Urinary bladder (tissue), 4 donors: ENCODE measurements around the gene PTPRS. TPM values are rescaled to one million over a fixed set of nuclear protein-coding genes. Genes with fewer than 3 reads are reported as not detected.

Source experiments
- DNase-seq: peaks from one replicate; pipeline ENCODE4 v3.0.0-alpha.2; 2015; ENCODE audit errors: extremely low spot score
- H3K27ac ChIP-seq: one replicate; pipeline ENCODE4 v1.5.1; 2013; ENCODE audit warnings: low read depth, mild to moderate bottlenecking, moderate library complexity
- H3K36me3 ChIP-seq: one replicate; pipeline ENCODE4 v1.6.1; 2013; ENCODE audit warnings: mild to moderate bottlenecking, moderate library complexity; ENCODE audit not compliant: insufficient read depth
- H3K4me1 ChIP-seq: one replicate; pipeline ENCODE4 v1.6.1; 2013; ENCODE audit warnings: mild to moderate bottlenecking, moderate library complexity; ENCODE audit not compliant: insufficient read depth
- H3K4me3 ChIP-seq: one replicate; pipeline ENCODE4 v1.5.1; 2013; ENCODE audit warnings: low read depth, low read length
- WGBS: extraction: QIAGEN DNeasy Blood & Tissue Kit; methylation state at CpG from one replicate; pipeline ENCODE4 v1.1.7; 2013; 5-methylcytosine and 5-hydroxymethylcytosine counted together
- polyA plus RNA-seq: library from polyadenylated mRNA; stranded (reverse); fragments of 200-250 nt; gene quantifications from one replicate; pipeline ENCODE4 v1.2.3, GENCODE V29; 2013
- total RNA-seq: library from RNA; depleted of rRNA; stranded (reverse); fragments of >200 nt; gene quantifications from one replicate; pipeline ENCODE4 v1.2.3, GENCODE V29; 2014
- donor health status: healthy with polysubstance abuse.
- donor health status: healthy.

The PTPRS gene
- total and polyA plus RNA-seq, 2 donors, result 45.2 to 95.0 TPM

DNA sequence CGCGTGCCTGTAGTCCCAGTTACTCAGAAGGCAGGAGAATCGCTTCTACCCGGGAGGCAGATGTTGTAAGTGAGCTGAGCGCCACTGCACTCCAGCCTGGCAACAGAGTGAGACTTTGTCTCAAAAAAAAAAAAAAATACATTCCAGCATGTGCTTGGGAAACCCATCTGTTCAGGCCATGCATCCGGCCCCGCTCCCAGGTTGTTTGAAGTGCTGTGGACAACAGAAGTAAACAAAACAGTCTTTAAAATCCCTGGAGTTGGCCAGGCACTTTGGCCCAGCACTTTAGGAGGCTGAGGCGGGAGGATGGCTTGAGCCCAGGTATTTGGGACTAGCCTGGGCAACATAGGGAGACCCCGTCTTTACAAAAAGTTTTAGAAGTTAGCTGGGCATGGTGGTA is 3.2 kb upstream of the PTPRS start:
- WGBS, result 44% methylated on average over 9 of the region's 9 CpGs
- no peak for DNase-seq

DNA sequence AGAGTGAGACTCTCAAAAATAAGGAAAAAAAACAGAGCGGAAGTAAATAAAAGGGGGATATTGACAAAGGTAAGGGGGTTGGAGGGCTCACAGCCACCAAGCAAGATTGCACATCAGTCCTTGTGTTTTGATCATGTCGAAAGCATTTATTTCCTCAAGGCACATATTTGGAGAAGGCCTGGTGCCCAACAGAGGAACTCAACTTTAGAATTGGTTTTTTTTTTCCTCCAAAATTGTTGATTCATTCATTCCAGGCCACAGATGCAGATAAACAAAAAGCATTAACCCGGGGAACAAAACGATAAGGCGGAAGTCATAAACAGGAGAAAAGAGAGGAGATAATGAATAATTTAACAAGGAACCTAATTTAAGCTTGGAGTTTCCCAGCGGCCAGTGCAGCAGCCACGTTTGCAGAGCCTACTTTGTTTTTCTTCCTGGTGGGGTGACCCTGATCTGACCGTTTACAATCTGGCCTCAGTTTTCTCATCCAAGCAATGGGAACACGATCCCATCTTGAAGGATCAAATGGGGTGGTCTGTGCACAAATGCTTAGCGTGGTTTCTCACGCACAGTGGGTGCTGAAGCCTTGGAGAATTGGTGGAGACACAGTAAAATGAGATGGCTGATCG is 2.1 kb upstream of the PTPRS start:
- no peak overlapping the region for H3K4me3 ChIP-seq
- no peak for DNase-seq
- no peak overlapping the region for H3K27ac ChIP-seq
- peaks cover 3% of the 10 kb centered on the region for H3K4me1 ChIP-seq
- WGBS, result 62% methylated on average over 12 of the region's 12 CpGs
- no peaks in the 10 kb centered on the region for H3K36me3 ChIP-seq

More for the DNA sequence above, 3.2 kb upstream of the PTPRS start:
- Histone ChIP-seq H3K36me3 (no peaks in the 10 kb centered on the region), H3K4me3 (no peak overlapping the region), H3K4me1 (peaks cover 3% of the 10 kb centered on the region), H3K27ac (no peak overlapping the region)

DNA sequence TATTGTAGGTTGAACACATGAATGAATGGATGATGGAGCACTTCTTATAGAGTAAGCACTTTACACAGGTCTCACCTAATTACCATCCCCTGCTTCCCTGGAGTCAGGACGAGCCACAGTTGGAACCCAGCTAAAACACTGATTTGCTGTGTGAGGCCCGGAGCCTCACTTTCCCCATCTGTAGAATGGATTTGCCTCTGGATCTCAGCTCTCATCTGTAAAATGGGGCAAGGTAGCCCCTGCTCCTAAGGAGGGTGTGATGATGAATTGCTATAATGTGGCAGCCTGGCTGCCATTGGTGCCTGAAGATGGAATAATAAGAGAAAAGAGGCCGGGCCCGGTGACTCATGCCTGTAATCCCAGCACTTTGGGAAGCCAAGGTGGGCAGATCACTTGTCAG is 1.4 kb upstream of the PTPRS start:
- Histone ChIP-seq H3K27ac (no peak overlapping the region), H3K4me1 (peaks cover 3% of the 10 kb centered on the region), H3K36me3 (no peaks in the 10 kb centered on the region), H3K4me3 (no peak overlapping the region)
- WGBS, result 79% methylated on average over 4 of the region's 4 CpGs
- no peak for DNase-seq

DNA sequence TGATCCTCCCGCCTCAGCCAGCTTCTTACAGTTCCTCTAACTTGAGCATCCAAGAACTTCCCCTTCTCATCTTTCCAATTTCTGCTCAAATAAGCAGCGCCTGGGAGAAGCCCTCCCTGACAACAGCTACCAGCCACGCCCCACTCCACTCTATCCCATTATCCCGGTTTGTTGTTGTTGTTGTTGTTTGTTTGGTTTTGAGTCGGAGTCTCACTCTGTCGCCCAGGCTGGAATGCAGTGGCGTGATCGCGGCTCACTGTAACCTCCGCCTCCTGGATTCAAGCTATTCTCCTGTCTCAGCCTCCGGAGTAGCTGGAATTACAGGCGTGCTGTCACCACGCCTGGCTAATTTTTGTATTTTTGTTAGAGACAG is 822 bp upstream of the PTPRS start:
- H3K4me1 ChIP-seq, result peaks cover 3% of the 10 kb centered on the region
- H3K27ac ChIP-seq, result no peak overlapping the region
- no peak for DNase-seq
- WGBS, result 83% methylated on average over 13 of the region's 13 CpGs
- no peak overlapping the region for H3K4me3 ChIP-seq
- H3K36me3 ChIP-seq, result no peaks in the 10 kb centered on the region

DNA sequence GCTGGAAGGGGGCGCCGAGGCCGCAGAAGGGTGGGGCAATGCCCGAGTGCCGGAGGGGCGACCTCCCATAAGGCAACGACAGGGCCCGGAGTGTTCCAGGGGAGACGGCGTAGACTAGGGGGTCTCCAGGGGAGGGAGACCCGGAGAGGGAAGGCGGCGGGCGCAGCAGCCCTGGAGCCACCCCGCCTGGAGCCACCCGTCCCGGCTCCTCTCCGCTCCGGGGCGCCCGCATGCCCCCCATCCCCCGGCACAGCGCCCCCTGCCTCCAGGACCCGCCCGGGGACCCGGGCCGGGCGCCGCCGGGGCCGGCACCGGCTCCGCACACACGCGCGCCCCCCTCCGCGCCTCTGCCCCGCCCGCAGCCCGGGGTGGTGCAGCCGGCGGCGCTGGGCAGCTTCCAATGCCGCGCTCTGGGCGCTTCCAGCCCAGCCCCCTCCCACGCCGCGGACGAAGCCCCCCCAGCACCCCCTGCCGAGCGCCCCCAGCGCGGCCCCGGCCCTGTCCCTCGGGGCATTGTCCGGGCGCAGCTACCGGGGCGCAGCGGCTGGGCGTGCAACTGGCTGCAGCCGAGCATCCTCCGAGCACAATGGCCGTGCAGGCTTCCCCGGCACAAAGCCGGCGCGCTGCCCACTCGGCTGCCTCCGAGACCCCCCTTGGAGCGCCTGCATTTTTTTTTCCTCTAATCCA is 519 bp downstream of the PTPRS start:
- H3K4me3 ChIP-seq, result peak overlapping the region; percentile 56
- no peaks in the 10 kb centered on the region for H3K36me3 ChIP-seq
- H3K27ac ChIP-seq, result no peak overlapping the region
- WGBS, result under 1% methylated on average over 73 of the region's 73 CpGs
- peaks cover 3% of the 10 kb centered on the region for H3K4me1 ChIP-seq
- DNase-seq, result no peak

DNA sequence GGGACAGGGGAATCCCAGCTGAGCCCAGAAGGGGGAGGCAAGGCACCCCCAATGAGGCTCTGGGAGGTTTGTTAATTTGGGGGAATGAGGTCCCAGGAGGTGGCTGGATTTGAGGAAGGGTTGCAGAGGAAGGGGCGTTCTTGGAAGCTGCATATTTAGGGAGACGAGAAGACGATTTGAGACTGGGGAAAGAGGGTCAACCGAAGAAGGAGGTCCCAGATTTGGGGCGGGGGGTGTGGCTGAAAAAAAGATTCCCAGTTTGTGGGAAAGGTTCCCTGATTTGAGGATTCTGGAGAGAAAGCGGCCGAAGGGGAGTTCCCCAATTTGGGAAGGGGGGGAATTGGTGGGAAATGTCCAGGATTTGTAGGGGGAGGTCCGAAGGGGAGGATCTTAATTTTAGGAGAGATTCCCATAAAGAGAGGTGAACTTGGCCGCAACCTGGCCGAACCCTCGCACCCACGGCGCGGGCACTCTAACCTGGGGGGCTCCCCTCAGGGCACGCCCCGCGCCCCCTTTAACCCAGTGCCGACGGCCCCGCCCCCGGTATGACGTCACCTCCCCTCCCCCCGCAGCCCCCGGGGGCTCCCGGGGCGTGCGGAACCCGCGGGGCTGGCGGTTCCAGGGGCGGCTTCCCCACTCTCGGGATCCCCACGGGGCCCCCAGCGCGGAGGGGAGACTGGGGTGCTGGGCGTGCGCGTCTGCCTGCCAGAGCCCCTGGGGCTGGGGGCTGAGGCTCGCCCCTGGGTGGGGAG is 1.2 kb downstream of the PTPRS start:
- Histone ChIP-seq H3K36me3 (no peaks in the 10 kb centered on the region), H3K27ac (no peak overlapping the region), H3K4me3 (peak overlapping the region; percentile 56), H3K4me1 (peaks cover 3% of the 10 kb centered on the region)
- no peak for DNase-seq
- WGBS, result 2% methylated on average over 38 of the region's 39 CpGs

DNA sequence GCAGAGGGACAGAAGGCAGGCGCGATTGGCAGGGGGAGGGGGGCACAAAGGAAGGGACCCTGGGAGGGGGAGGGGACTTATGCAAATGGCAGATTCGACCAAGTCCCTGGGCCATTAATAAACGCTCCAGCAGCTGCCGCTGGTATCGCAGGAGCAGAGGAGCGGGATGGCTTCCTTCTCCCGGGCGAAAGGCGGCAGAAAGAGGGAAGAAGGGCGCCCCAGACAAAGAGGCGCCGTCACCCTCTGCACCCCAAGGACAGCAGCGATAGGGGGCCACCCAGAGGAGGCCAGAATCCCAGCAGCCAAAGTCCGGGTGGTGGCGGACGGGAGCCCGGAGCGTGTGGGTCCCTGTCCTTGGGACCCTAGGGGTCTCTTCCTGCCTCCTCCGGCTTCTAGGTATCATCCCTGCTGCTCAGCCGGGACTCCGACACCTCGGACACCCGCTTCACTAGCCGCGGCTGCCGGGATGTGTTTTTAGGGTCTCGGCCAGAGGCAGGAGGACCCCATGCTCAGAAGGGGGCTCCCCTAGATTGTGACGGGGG is 1.9 kb downstream of the PTPRS start:
- WGBS, result 7% methylated on average over 29 of the region's 29 CpGs
- DNase-seq, result no peak
- H3K4me3 ChIP-seq, result no peak overlapping the region
- H3K36me3 ChIP-seq, result no peaks in the 10 kb centered on the region
- no peak overlapping the region for H3K27ac ChIP-seq
- H3K4me1 ChIP-seq, result peaks cover 3% of the 10 kb centered on the region

DNA sequence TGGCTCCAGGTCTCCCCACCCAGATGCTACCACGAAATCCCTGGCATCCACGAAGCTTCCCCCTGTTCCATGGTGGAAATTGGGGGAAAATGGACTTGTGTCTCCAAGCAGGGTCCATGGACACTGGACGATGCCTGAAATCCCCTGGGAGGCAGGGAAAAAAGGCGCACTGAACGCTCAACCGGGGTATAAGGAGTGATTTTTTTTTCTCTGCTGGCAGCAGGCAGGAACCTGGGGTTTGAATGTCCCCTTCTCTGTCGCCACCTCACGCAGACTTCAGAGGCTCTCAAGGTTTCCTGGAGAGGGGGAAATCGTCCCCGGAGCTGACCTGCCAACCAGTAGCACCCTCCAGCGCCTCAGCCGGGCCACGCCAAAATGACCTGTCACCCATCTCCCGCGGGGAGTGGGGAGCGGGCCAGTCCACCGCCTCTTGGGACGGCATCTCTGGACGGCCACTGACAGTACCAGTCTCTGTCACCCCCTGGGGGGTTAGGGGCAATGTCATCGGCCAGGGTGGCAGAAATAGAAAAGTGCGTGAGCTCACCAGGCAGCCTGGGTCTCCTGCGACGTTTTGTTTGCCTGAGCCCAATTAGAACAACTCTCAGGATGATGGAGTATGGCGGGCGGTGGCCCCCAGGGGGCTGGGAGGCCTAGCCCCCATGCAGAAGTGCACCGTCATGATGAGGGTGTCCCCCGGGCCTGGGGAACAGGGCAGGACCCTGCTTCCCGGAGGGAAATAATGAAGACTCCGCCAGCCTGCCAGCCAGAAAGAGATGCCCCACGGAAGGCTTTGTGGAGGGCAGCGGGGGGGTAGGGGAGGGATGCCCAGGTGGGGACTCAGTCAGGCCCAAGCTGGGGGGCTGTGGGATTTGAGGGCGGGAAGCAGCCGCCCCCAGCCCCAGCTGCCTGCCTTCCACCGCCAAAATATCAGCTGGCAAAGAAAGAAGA is 2.6 kb downstream of the PTPRS start:
- Histone ChIP-seq H3K4me1 (peaks cover 3% of the 10 kb centered on the region), H3K4me3 (no peak overlapping the region), H3K27ac (no peak overlapping the region), H3K36me3 (no peaks in the 10 kb centered on the region)
- WGBS, result 74% methylated on average over 34 of the region's 34 CpGs
- no peak for DNase-seq

DNA sequence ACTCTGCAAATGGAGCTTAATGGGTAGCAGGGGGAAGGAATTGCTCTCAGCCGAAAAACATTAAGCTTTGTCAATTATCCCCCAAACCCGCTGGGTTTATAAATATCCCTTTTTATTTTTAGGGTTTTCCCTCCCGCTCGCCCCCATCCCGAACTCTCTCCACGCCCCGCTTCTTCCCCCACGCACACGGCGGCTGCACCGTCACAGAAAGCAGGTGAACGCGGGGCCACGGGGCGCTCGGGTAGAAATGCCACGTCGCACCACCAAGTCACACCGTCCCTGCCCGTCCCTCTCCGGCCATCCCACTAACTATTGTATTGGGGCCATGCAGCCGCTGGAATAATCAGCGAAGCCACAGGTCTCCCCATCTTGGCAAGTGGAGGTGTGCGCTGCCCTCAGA is 3.5 kb downstream of the PTPRS start:
- Histone ChIP-seq H3K4me3 (no peak overlapping the region), H3K4me1 (peaks cover 3% of the 10 kb centered on the region), H3K36me3 (no peaks in the 10 kb centered on the region), H3K27ac (no peak overlapping the region)
- WGBS, result 86% methylated on average over 24 of the region's 24 CpGs
- DNase-seq, result no peak

DNA sequence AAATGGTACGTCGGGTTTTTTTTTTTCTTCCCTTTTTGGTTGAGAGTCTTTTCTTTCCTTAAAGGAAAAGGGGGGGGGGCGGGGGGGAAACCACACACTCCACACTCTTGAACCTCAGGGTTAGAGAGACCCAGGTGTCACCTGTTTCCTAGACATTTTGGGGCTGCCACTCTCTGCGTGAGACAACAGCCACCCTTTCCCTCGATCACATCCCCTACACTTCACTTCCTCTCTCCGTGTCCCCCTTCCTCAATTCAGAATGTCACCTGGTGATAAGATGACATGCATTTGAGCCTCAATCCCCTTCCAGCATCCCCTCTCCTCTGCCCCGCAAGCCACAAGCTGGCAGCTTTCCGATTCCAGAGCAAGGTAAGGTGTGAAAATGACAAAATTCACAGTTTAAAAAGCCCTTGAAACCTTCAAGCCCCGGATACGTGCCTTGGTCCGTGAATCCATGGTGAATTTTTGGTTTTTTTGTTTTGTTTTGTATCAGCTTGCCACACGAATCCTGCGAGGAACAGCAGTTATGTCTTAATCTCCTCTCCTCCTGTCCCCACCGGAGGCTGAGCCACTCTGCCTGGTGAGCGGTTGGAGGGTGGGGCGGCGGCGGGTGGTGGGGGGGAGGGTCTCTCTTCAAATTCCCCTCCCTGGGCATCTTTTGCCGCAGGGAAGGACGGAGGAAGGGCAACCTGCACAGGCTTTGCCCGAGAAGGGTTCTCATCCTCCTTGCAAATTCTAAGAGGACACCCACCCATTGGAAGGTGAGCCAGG is 4.2 kb downstream of the PTPRS start:
- Histone ChIP-seq H3K4me3 (no peak overlapping the region), H3K36me3 (no peaks in the 10 kb centered on the region), H3K27ac (no peak overlapping the region), H3K4me1 (peaks cover 3% of the 10 kb centered on the region)
- DNase-seq, result no peak
- WGBS, result 55% methylated on average over 21 of the region's 21 CpGs

DNA sequence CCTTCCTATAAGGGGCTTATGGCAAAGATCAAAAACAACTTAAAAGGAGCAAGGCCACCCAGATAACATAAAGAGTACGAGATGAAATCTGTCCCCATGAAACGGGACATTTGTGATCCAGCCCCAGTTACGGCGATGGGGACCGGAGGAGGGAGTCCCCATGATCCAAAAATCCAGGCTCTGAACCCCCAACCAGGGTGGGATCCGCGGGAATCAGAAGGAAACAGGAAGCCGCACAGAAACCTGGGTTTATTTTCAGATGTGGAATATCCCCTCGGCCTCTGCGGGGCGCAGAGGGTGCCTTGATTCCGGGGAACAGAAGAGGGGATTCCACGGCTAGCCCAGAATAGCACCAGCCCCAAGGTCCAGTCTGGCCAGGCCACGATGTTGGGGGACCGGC is 5.0 kb downstream of the PTPRS start:
- Histone ChIP-seq H3K4me3 (no peak overlapping the region), H3K36me3 (no peaks in the 10 kb centered on the region), H3K27ac (no peak overlapping the region), H3K4me1 (peaks cover 3% of the 10 kb centered on the region)
- no peak for DNase-seq
- WGBS, result 83% methylated on average over 15 of the region's 15 CpGs

DNA sequence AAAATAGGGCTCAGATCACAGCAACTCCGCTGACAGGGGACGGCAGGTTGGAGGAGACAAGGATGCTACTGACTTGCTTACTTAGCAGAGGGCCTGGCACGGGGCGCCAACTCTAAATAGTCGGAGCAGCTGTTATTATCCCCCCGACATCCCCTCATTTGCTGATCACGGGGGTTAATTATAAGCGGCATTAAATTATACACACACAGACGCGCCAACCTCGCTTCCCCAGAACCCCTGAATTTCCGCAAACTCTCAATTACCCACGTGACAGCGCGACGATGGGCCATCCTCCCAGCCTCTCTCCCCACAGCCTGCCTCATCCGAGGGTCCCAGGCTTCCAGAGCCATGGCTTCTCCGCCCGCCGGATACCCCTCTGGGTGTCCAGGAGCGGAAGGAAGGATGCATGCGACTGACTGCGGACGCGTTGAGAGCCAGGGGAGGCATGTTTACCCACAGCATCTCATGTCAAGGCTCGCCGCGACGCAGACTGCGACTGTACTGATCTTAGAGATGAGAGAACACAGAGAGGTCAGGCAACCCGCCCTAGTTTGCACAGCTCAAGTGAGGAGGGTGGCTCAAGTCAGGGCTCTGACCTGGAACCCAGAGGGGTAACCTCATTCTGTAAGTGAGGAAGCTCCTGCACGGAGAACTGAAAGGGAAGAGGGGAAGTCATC is 5.7 kb downstream of the PTPRS start:
- no peak overlapping the region for H3K27ac ChIP-seq
- no peak for DNase-seq
- WGBS, result 87% methylated on average over 32 of the region's 32 CpGs
- peaks cover 3% of the 10 kb centered on the region for H3K4me1 ChIP-seq
- H3K36me3 ChIP-seq, result no peaks in the 10 kb centered on the region
- H3K4me3 ChIP-seq, result no peak overlapping the region
